Measurements from ENCODE around the gene CXCL8. TPM values are rescaled to one million over a fixed set of nuclear protein-coding genes. Genes with fewer than 3 reads are reported as not detected.

CXCL8 gene
- polyA plus RNA-seq, 1 donor: 0.78 TPM

GRCh38 chr4:73780243-73780642 lies 39.9 kb downstream of the CXCL8 start:
- WGBS (ENCODE audit: insufficient coverage, low lambda C conversion rate): 100% methylated on average over 1 of the region's 1 CpG
- Histone ChIP-seq H3K4me3 (ENCODE audit: low read length) (no peak overlapping the region), H3K27ac (ENCODE audit: low read length) (no peak overlapping the region), H3K9me3 (ENCODE audit: control insufficient read depth, low read depth, low read length) (no peaks in the 10 kb centered on the region), H3K27me3 (ENCODE audit: control insufficient read depth, insufficient read depth, low read length) (no peaks in the 10 kb centered on the region), H3K36me3 (ENCODE audit: control insufficient read depth, insufficient read depth, low read length) (no peaks in the 10 kb centered on the region), H3K4me1 (ENCODE audit: control insufficient read depth, insufficient read depth, low read length) (no peaks in the 10 kb centered on the region)
- DNase-seq: no peak

GRCh38 chr4:73780834-73781233 lies 40.5 kb downstream of the CXCL8 start:
- H3K27ac ChIP-seq (ENCODE audit: low read length): no peak overlapping the region
- no peaks in the 10 kb centered on the region for H3K9me3 ChIP-seq (ENCODE audit: control insufficient read depth, low read depth, low read length)
- no peaks in the 10 kb centered on the region for H3K36me3 ChIP-seq (ENCODE audit: control insufficient read depth, insufficient read depth, low read length)
- DNase-seq: no peak
- no CpG with 5 or more reads among the region's 2 CpGs for WGBS (ENCODE audit: insufficient coverage, low lambda C conversion rate)
- no peak overlapping the region for H3K4me3 ChIP-seq (ENCODE audit: low read length)
- no peaks in the 10 kb centered on the region for H3K27me3 ChIP-seq (ENCODE audit: control insufficient read depth, insufficient read depth, low read length)
- no peaks in the 10 kb centered on the region for H3K4me1 ChIP-seq (ENCODE audit: control insufficient read depth, insufficient read depth, low read length)

GRCh38 chr4:73788411-73788810 lies 48.0 kb downstream of the CXCL8 start:
- Histone ChIP-seq H3K4me3 (ENCODE audit: low read length) (no peak overlapping the region), H3K36me3 (ENCODE audit: control insufficient read depth, insufficient read depth, low read length) (no peaks in the 10 kb centered on the region), H3K9me3 (ENCODE audit: control insufficient read depth, low read depth, low read length) (no peaks in the 10 kb centered on the region), H3K27ac (ENCODE audit: low read length) (no peak overlapping the region), H3K4me1 (ENCODE audit: control insufficient read depth, insufficient read depth, low read length) (no peaks in the 10 kb centered on the region), H3K27me3 (ENCODE audit: control insufficient read depth, insufficient read depth, low read length) (no peaks in the 10 kb centered on the region)
- 62% methylated on average over 2 of the region's 2 CpGs for WGBS (ENCODE audit: insufficient coverage, low lambda C conversion rate)
- no peak for DNase-seq

Other genes with a start within 250 kb of the CXCL8 start
- 17.4 TPM for gene RASSF6, start 120.1 kb upstream of the CXCL8 start, polyA plus RNA-seq
- gene CXCL6, start 96.1 kb downstream of the CXCL8 start, polyA plus RNA-seq: 0.19 TPM
- gene PF4V1, start 112.7 kb downstream of the CXCL8 start, polyA plus RNA-seq: 0.24 TPM
- gene CXCL1, start 128.8 kb downstream of the CXCL8 start, polyA plus RNA-seq: 4.3 TPM
- gene PF4, start 241.5 kb downstream of the CXCL8 start, polyA plus RNA-seq: 0.33 TPM
- 1.8 TPM for gene PPBP, start 247.6 kb downstream of the CXCL8 start, polyA plus RNA-seq